Ishikawa (cell line): ENCODE measurements around the gene EDIL3.

ENCODE experiments used
- CEBPB ChIP-seq: IDR thresholded peaks from 2 replicates; pipeline ENCODE4 v1.6.1; 2012
- CREB1 ChIP-seq: IDR thresholded peaks from 2 replicates; pipeline ENCODE4 v1.6.1; 2012; ENCODE audit warnings: low read depth
- EGR1 ChIP-seq: IDR thresholded peaks from 2 replicates; pipeline ENCODE4 v1.6.1; 2012
- EP300 ChIP-seq: IDR thresholded peaks from 2 replicates; pipeline ENCODE4 v1.6.1; 2012; ENCODE audit warnings: borderline replicate concordance
- FOXM1 ChIP-seq: IDR thresholded peaks from 2 replicates; pipeline ENCODE4 v1.6.1; 2012; ENCODE audit warnings: low read depth, borderline replicate concordance
- MAX ChIP-seq: IDR thresholded peaks from 2 replicates; pipeline ENCODE4 v1.6.1; 2012
- NFIC ChIP-seq: IDR thresholded peaks from 2 replicates; pipeline ENCODE4 v1.6.1; 2012
- RAD21 ChIP-seq: IDR thresholded peaks from 2 replicates; pipeline ENCODE4 v1.6.1; 2012; ENCODE audit warnings: low read depth
- REST ChIP-seq: IDR thresholded peaks from 2 replicates; pipeline ENCODE4 v1.6.1; 2012; ENCODE audit warnings: low read depth, mild to moderate bottlenecking
- TAF1 ChIP-seq: IDR thresholded peaks from 2 replicates; pipeline ENCODE4 v1.6.1; 2012; ENCODE audit warnings: low read depth, mild to moderate bottlenecking
- TCF12 ChIP-seq: IDR thresholded peaks from 2 replicates; pipeline ENCODE4 v1.6.1; 2012; ENCODE audit warnings: low read depth
- TEAD4 ChIP-seq: IDR thresholded peaks from 2 replicates; pipeline ENCODE4 v1.6.1; 2012
- USF1 ChIP-seq: IDR thresholded peaks from 2 replicates; pipeline ENCODE4 v1.6.1; 2012
- YY1 ChIP-seq: IDR thresholded peaks from 2 replicates; pipeline ENCODE4 v1.6.1; 2012; ENCODE audit warnings: low read depth
- ZBTB7A ChIP-seq: IDR thresholded peaks from 2 replicates; pipeline ENCODE4 v1.6.1; 2012; ENCODE audit warnings: low read depth

EDIL3 gene

GRCh38 chr5:84290161-84290560 lies 94.5 kb downstream of the EDIL3 start:
- no peak for TF ChIP-seq EGR1
- TF ChIP-seq CREB1 = no peak

GRCh38 chr5:84287951-84288350 lies 96.7 kb downstream of the EDIL3 start:
- no peak for TF ChIP-seq EGR1
- no peak for TF ChIP-seq TEAD4
- no peak for TF ChIP-seq YY1
- TF ChIP-seq ZBTB7A = no peak
- TF ChIP-seq TAF1 = no peak
- TF ChIP-seq MAX = no peak
- no peak for TF ChIP-seq CREB1

- TF ChIP-seq FOXM1 (no peak), NFIC (no peak), YY1 (no peak), TAF1 (no peak), EP300 (no peak), ZBTB7A (no peak)
Observed at GRCh38 chr5:84286662-84287061, 98.0 kb downstream of the EDIL3 start.

GRCh38 chr5:84285641-84286637 lies 98.7 kb downstream of the EDIL3 start:
- no peak for TF ChIP-seq TEAD4
- TF ChIP-seq EGR1 = no peak
- TF ChIP-seq CREB1 = no peak
- TF ChIP-seq MAX = no peak
- no peak for TF ChIP-seq USF1
- no peak for TF ChIP-seq TAF1
- no peak for TF ChIP-seq REST
- TF ChIP-seq ZBTB7A = no peak
- TF ChIP-seq CEBPB = no peak
- TF ChIP-seq NFIC = no peak
- no peak for TF ChIP-seq YY1

GRCh38 chr5:84281383-84281782 lies 103.3 kb downstream of the EDIL3 start:
- TF ChIP-seq REST = no peak
- no peak for TF ChIP-seq EP300
- no peak for TF ChIP-seq FOXM1
- TF ChIP-seq RAD21 = no peak
- TF ChIP-seq TAF1 = no peak
- TF ChIP-seq TCF12 = no peak
- TF ChIP-seq YY1 = no peak
- TF ChIP-seq TEAD4 = no peak
- TF ChIP-seq NFIC = no peak
- no peak for TF ChIP-seq CREB1
- TF ChIP-seq CEBPB = no peak
- TF ChIP-seq MAX = no peak
- no peak for TF ChIP-seq EGR1
- TF ChIP-seq USF1 = no peak
- no peak for TF ChIP-seq ZBTB7A

- TF ChIP-seq CREB1 = no peak
Observed at GRCh38 chr5:84279234-84279633, 105.4 kb downstream of the EDIL3 start.
